Omental fat pad (tissue), 4 donors: ENCODE data around the gene FBXO21. TPM values are rescaled to one million over a fixed set of nuclear protein-coding genes. Genes with fewer than 3 reads are reported as not detected.

Experiments used
- ATAC-seq: fragments of 150-250 bp; one replicate; pipeline ENCODE4 v1.9.1; 2016; ENCODE audit warnings: mild to moderate bottlenecking, moderate library complexity; ENCODE audit not compliant: low FRiP score
- DNase-seq: peaks from one replicate; pipeline ENCODE4 v3.0.0-alpha.2; 2019; ENCODE audit warnings: low spot score
- total RNA-seq, 4 donors: library from RNA; depleted of rRNA; stranded (reverse); fragments of >200 nt; gene quantifications; one replicate each; pipeline ENCODE4 v1.1.0, GENCODE V29; 2016
- TF ChIP-seq, protein P1 (sequence below), 3 donors: fragments of 450-650 bp; IDR thresholded peaks; one replicate each; pipeline ENCODE4 v1.5.1; 2016 to 2017; ENCODE audit warnings: antibody characterized with exemption in 3 of 3, mild to moderate bottlenecking in 3 of 3, moderate library complexity in 2 of 3

FBXO21 gene
- total RNA-seq, 4 donors from 2014 or later: 45.0 to 74.2 (median 62.2) TPM

DNA sequence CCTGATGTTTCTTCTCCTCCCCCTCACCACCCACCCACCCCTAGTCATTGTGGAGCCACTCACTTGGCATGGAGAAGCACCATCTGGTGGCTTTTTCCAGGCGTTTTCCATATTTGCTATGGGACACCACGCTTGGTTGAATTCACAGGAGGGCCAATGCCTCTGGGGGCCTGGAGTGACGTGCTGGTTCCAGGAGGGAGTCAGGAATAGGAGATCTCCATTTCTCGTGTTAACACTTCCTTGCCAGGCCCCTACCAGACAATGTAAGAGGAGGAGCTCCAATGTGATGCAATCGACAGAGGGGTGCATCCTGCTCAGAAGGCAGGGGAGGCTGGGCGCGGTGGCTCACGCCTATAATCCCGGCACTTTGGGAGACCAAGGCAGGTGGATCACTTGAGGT, 69.5 kb downstream of the FBXO21 start:
- TF ChIP-seq, protein P1, sequence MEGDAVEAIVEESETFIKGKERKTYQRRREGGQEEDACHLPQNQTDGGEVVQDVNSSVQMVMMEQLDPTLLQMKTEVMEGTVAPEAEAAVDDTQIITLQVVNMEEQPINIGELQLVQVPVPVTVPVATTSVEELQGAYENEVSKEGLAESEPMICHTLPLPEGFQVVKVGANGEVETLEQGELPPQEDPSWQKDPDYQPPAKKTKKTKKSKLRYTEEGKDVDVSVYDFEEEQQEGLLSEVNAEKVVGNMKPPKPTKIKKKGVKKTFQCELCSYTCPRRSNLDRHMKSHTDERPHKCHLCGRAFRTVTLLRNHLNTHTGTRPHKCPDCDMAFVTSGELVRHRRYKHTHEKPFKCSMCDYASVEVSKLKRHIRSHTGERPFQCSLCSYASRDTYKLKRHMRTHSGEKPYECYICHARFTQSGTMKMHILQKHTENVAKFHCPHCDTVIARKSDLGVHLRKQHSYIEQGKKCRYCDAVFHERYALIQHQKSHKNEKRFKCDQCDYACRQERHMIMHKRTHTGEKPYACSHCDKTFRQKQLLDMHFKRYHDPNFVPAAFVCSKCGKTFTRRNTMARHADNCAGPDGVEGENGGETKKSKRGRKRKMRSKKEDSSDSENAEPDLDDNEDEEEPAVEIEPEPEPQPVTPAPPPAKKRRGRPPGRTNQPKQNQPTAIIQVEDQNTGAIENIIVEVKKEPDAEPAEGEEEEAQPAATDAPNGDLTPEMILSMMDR (IDR thresholded peaks at IDR 0.05): no peak
- DNase-seq: no peak
- ATAC-seq: no peak

DNA sequence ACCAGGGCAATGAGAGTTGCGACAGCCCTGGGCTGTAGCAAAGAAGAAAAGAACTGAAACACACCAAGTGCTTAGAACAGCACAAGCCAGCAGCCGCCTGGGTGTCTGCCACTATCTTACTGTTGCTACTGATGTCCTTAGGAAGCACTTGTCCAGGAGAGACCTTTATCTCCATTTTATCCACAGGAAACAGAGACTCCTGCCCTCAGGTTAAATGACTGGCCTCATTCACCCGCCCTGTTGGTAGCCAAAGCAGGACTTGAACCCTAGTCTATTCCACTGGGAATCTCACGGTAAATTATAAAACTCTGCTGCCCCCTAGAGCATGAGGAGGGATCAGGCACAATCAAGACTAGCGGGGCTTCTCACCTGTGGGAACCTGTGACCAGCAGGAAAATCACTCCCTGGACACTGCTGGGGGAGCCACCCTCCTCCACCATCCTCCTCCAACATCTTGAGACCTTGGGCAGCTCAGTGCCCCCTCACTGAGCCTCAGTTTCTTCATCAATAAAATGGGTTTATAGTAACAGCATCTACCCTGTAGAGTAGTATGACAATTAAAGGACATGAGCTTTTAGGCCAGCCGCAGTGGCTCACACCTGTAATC, 70.6 kb downstream of the FBXO21 start:
- TF ChIP-seq, protein P1 (IDR thresholded peaks at IDR 0.05): no peak
- ATAC-seq (no peak), DNase-seq (no peak)

DNA sequence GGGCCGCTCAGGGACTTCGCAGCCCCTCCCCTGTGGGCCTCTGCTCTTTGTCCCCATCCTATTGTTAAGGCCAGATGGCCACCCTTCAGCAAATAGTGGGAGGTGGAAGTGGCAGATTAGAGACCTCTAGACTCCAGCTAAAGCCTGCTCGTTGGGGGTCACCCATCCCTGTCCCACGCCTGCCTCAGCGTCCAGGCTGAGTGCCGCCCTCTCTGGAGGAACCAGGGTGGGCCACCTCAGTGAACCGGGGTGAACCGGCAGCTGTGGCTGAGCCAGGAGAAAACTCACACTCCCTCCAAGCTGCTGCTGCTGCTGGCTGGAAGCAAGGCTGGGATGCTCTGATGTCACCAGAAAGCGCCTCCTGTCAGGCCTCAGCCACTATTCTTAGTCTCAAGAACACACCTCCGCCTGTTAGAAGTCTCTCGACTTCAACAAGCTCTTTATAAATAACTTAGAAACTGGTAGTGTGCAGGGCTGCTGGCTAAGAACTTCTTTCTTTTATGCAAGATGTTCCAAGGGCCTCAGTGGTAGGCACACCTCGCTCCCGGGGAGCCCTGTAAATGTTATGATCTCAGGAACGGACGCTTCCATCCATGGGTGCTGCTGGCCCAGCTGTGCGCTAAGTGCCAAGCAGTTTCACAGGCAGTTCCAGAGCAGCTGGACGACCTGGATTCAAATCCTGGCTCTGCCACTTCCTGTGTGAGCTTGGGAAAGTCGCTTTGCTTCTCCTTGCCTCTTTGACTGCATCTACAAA, 71.3 kb downstream of the FBXO21 start:
- ATAC-seq: no peak
- TF ChIP-seq, protein P1 (IDR thresholded peaks at IDR 0.05): no peak

DNA sequence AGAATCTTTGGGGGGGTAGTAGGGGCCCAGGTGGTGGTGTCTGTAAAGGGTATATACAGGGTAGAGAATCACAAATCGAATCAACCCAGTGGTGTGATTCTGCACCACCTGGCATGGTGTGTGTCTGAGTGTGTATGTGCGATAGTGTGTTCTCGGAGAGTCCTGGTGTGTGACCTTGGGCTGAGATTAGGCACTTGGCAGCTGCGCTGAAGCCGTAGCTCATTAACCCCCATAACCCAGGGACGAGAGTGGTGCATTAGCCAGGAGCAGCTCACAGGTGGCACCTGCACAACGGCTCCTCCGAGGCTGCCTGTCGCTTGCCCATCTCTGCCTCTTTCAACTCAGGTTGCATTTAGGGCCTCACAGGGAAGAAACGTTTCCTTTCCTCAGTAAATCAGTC, 75.5 kb downstream of the FBXO21 start:
- TF ChIP-seq, protein P1 (IDR thresholded peaks at IDR 0.05): no peak

More for the DNA sequence above, 71.3 kb downstream of the FBXO21 start:
- no peak for DNase-seq

DNA sequence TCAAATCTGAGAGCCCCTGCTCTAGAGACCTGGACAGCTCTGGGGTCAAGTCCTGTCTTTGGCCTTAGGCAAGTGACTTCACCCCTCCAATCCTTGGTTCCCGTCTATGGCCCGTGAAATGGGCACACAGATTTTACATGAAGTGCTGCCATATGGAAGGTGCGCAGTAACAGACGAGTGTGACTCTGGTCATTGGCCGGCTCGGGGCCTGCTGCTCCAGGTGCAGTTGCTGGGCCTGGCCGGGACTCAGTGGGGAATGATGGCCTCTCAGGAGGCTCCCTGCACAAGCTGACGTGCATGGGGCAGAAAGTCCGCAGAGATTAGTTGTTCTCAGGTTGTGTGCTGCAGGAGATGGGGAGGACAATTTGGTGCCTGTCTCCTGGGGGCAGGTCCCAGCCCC, 77.0 kb downstream of the FBXO21 start:
- TF ChIP-seq, protein P1 (IDR thresholded peaks at IDR 0.05): no peak
- no peak for DNase-seq

More for the DNA sequence above, 75.5 kb downstream of the FBXO21 start:
- ATAC-seq (no peak), DNase-seq (no peak)

DNA sequence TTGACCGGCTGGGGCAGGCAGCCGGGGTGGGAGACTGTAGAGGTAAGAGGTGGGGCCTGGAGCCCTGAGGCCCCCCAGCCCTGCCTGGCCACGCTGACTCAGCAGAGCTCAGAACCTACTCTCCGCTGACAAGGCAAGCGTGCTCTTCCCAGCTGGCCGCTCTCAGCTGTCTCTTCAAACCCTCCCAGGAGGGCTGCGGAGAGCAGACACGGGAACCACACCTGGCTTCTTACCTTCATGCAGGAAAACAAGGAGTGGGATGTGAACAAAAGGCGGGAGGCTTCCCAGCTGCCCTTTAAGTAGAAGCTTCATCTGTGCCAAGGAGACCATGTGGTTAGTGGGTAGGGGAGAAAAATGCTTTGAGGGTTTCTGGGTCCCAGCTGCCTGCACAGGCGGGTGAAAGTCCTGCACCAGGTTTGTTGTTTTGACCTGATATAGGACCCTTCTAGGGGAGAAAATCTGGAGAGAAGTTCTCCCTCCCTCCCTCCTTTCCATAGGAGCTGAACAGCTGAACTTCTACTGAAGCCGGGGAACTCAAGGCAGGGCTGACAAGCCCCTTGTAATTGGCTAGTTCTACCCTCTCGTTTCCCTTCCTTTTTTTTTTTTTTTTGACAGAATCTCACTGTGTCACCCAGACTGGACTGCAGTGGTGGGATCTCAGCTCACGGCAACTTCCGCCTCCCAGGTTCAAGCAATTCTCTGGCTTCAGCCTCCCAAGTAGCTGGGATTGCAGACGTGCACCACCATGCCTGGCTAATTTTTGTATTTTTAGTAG, 78.3 kb downstream of the FBXO21 start:
- TF ChIP-seq, protein P1 (IDR thresholded peaks at IDR 0.05): no peak
- ATAC-seq (no peak), DNase-seq (no peak)

More for the DNA sequence above, 77.0 kb downstream of the FBXO21 start:
- ATAC-seq: no peak
